ENCODE data around the gene PTPRK. TPM values are rescaled to one million over a fixed set of nuclear protein-coding genes. Genes with fewer than 3 reads are reported as not detected.

The PTPRK gene
- total RNA-seq, 1 experiment from 2014 or later: 34.2 TPM

GRCh38 chr6:127937102-127937501 is 583.3 kb downstream of the PTPRK start:
- Histone ChIP-seq H3K9me2 (ENCODE audit: insufficient read depth) (no peaks in the 10 kb centered on the region), H3K9me3 (ENCODE audit: control insufficient read depth in 1 of 2, insufficient read depth in 1 of 2, low read depth in 1 of 2, low read length in 2 of 2) (peaks cover 0 to 8% of the 10 kb centered on the region in 2 experiments; a peak in 2 of 4 replicates), H3K4me3 (replicated peaks in 1 of 2; ENCODE audit: low read depth in 1 of 2, low read length in 2 of 2) (no peak overlapping the region), H3K4me1 (ENCODE audit: control insufficient read depth in 1 of 2, insufficient read depth in 2 of 2, low read length in 2 of 2) (peaks cover 7 to 13% of the 10 kb centered on the region in 2 experiments; a peak in 3 of 4 replicates), H3K4me2 (ENCODE audit: low read length) (no peak overlapping the region), H4K20me1 (ENCODE audit: insufficient read depth) (no peaks in the 10 kb centered on the region), H3K27me3 (ENCODE audit: insufficient read depth, low read length) (no peaks in the 10 kb centered on the region), H3K79me2 (ENCODE audit: insufficient read depth, low read length) (no peaks in the 10 kb centered on the region), H2AFZ (ENCODE audit: low read depth, low read length, poor library complexity, severe bottlenecking) (no peak overlapping the region), H3K9ac (ENCODE audit: low read length) (no peak overlapping the region), H3K27ac (ENCODE audit: low read depth, low read length) (no peak overlapping the region), H3K36me3 (ENCODE audit: control insufficient read depth in 1 of 2, insufficient read depth in 2 of 2, low read length in 2 of 2) (no peaks in the 10 kb centered on the region)
- RAD21 ChIA-PET (ENCODE audit: low non-redundant PET in 1 of 2, low total read pairs in 2 of 2, uncharacterized antibody in 2 of 2, unreplicated experiment in 2 of 2): no interaction called here
- CTCF ChIA-PET: no interaction called here
- POLR2A ChIA-PET: no interaction called here
- intact Hi-C loops (cut with micrococcal nuclease): no loop called here
- DNase-seq (ENCODE audit: low read depth, low spot score): no peak
- no TSS peak for BruUV-seq (replicated peaks)
- TF ChIP-seq JUND (IDR thresholded peaks at IDR 0.05): no peak
- no peak for TF ChIP-seq SRF (IDR thresholded peaks at IDR 0.05; ENCODE audit: low read depth)
- TF ChIP-seq EGR1 (IDR thresholded peaks at IDR 0.05; ENCODE audit: low read depth): no peak
- ATAC-seq: no peak

- intact Hi-C loops (cut with micrococcal nuclease): no loop called here
- no peak overlapping the region for H3K9ac ChIP-seq (ENCODE audit: low read length)
- no peaks in the 10 kb centered on the region for H3K36me3 ChIP-seq (ENCODE audit: control insufficient read depth in 1 of 2, insufficient read depth in 2 of 2, low read length in 2 of 2)
- CTCF ChIA-PET: no interaction called here
- H3K9me2 ChIP-seq (ENCODE audit: insufficient read depth): no peaks in the 10 kb centered on the region
- H4K20me1 ChIP-seq (ENCODE audit: insufficient read depth): no peaks in the 10 kb centered on the region
- POLR2A ChIA-PET: no interaction called here
- TF ChIP-seq SRF (IDR thresholded peaks at IDR 0.05; ENCODE audit: low read depth) (no peak), SP1 (IDR thresholded peaks at IDR 0.05; ENCODE audit: low read depth) (no peak), EGR1 (IDR thresholded peaks at IDR 0.05; ENCODE audit: low read depth) (no peak), ZBTB33 (IDR thresholded peaks at IDR 0.05; ENCODE audit: extremely low read depth, insufficient replicate concordance, low read length) (no peak), ELF1 (IDR thresholded peaks at IDR 0.05; ENCODE audit: borderline replicate concordance, low read depth) (no peak), RAD21 (IDR thresholded peaks at IDR 0.05; ENCODE audit: low read depth) (no peak), CEBPB (IDR thresholded peaks at IDR 0.05; ENCODE audit: low read depth) (no peak), SIN3A (IDR thresholded peaks at IDR 0.05; ENCODE audit: low read depth) (no peak), POLR2AphosphoS5 (IDR thresholded peaks at IDR 0.05; ENCODE audit: low read depth, low read length) (no peak)
- TF ChIP-seq, protein P1, sequence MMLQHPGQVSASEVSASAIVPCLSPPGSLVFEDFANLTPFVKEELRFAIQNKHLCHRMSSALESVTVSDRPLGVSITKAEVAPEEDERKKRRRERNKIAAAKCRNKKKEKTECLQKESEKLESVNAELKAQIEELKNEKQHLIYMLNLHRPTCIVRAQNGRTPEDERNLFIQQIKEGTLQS (IDR thresholded peaks at IDR 0.05): no peak
- TF ChIP-seq, protein P2, sequence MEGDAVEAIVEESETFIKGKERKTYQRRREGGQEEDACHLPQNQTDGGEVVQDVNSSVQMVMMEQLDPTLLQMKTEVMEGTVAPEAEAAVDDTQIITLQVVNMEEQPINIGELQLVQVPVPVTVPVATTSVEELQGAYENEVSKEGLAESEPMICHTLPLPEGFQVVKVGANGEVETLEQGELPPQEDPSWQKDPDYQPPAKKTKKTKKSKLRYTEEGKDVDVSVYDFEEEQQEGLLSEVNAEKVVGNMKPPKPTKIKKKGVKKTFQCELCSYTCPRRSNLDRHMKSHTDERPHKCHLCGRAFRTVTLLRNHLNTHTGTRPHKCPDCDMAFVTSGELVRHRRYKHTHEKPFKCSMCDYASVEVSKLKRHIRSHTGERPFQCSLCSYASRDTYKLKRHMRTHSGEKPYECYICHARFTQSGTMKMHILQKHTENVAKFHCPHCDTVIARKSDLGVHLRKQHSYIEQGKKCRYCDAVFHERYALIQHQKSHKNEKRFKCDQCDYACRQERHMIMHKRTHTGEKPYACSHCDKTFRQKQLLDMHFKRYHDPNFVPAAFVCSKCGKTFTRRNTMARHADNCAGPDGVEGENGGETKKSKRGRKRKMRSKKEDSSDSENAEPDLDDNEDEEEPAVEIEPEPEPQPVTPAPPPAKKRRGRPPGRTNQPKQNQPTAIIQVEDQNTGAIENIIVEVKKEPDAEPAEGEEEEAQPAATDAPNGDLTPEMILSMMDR (IDR thresholded peaks at IDR 0.05 in 2 of 3, conservative IDR thresholded peaks at IDR 0.05 in 1 of 3; ENCODE audit: borderline replicate concordance in 1 of 3, insufficient read depth in 1 of 3, low read depth in 2 of 3, low read length in 2 of 3): no peak
- RAD21 ChIA-PET (ENCODE audit: low non-redundant PET in 1 of 2, low total read pairs in 2 of 2, uncharacterized antibody in 2 of 2, unreplicated experiment in 2 of 2): no interaction called here
- H3K4me2 ChIP-seq (ENCODE audit: low read length): no peak overlapping the region
- no peak overlapping the region for H3K4me3 ChIP-seq (replicated peaks in 1 of 2; ENCODE audit: low read depth in 1 of 2, low read length in 2 of 2)
- H3K27ac ChIP-seq (ENCODE audit: low read depth, low read length): no peak overlapping the region
- no peak overlapping the region for H2AFZ ChIP-seq (ENCODE audit: low read depth, low read length, poor library complexity, severe bottlenecking)
- H3K4me1 ChIP-seq (ENCODE audit: control insufficient read depth in 1 of 2, insufficient read depth in 2 of 2, low read length in 2 of 2): peaks cover 7 to 13% of the 10 kb centered on the region in 2 experiments; a peak in 3 of 4 replicates
- ATAC-seq (no peak), DNase-seq (ENCODE audit: low read depth, low spot score) (no peak)
- no TSS peak for BruUV-seq (replicated peaks)
- no peaks in the 10 kb centered on the region for H3K79me2 ChIP-seq (ENCODE audit: insufficient read depth, low read length)
- no peaks in the 10 kb centered on the region for H3K27me3 ChIP-seq (ENCODE audit: insufficient read depth, low read length)
- peaks cover 0 to 8% of the 10 kb centered on the region in 2 experiments; a peak in 2 of 4 replicates for H3K9me3 ChIP-seq (ENCODE audit: control insufficient read depth in 1 of 2, insufficient read depth in 1 of 2, low read depth in 1 of 2, low read length in 2 of 2)
Observed at GRCh38 chr6:127934956-127935355, 585.4 kb downstream of the PTPRK start.
